TTC549 (cell line): ENCODE results near the gene SOAT1.

ENCODE experiments used
- FAIRE-seq: peaks from 2 replicates; lab custom pipeline; 2012; peaks lifted over from hg19 to GRCh38; lab: Jason Lieb, UNC

SOAT1 gene

GRCh38 chr1:179305450-179305849 lies 11.9 kb downstream of the SOAT1 start:
- FAIRE-seq: peak; percentile 7

DNA sequence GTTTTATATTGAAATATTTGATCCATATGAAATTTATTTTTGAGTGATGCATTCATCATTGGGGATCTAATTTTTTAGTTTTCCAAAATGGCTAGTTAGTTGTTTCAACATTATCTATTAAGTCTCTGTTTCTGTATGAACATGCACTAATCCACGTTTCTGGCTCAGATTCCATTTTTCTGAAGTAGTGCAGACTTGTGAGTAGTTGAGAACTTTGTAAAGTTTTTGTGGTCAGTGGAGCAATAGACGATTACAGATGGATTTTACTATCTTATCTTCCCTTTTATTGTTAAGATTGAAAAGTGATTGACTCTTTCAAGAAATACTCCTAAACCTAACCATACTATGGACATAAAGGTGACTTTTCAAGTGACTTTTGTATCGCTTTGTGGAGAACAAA lies 16.7 kb downstream of the SOAT1 start:
- FAIRE-seq: peak; percentile 32

DNA sequence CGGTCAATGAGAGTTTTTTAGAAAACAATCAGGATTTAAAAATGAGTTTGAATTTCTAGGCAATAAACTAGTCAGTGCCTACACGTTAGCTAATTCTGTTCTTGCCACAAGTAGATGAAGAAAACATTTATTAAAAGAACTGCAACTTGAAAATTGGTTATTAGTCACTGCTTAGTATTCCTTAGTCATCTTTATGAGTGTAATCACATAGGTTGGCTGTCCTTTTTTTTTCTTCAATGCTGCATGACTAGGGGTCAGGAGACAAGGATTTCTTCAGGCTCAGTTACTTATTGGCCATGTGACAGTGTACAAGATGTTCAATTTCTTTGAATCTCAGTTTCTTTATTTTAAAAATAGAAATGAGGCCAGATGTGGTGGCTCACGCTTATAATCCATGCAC lies 17.1 kb downstream of the SOAT1 start:
- FAIRE-seq: no peak

- FAIRE-seq: peak; percentile 91
Observed at GRCh38 chr1:179311149-179311700, 17.6 kb downstream of the SOAT1 start.

DNA sequence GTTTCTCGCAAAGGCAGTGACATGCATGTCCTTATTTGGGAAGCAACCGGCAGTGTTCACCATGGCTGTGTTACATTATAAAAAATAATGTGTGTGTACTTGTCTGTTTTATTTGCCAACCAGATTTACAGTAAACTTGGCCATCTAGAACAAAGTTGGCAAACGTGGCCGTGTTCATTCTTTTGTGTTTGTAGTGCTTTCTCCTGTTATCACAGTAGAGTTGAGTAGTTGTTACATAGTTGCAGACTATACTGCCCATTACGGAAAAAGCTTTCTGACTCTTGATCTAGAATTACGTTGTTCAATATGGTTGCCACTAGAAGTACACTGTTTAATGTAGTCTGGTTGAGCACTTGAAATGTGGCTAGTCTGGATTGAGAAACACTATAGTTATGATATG lies 19.4 kb downstream of the SOAT1 start:
- FAIRE-seq: no peak

DNA sequence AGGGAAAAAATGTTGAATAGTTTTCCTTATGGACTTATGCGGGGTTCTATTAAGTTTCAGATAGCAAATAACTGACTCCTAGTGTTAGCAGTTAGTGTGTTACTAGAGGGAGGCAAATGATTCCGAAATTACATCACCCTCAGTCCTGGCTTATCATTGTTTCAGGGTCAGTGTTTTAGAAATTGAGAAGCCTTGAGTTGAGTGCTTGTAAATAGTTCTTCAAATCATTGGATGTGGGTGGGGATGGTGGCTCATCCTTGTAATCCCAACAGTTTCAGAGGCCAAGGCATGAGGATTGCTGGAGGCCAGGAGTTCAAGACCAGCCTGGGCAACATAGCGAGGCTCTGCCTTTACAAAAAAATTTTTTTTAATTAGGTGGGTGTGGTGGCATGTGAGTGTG lies 21.3 kb downstream of the SOAT1 start:
- no peak for FAIRE-seq

GRCh38 chr1:179318491-179318890 lies 24.9 kb downstream of the SOAT1 start:
- no peak for FAIRE-seq

GRCh38 chr1:179321533-179322216 lies 28.1 kb downstream of the SOAT1 start:
- peak; percentile 56 for FAIRE-seq

- no peak for FAIRE-seq
Observed at GRCh38 chr1:179322557-179322956, 29.0 kb downstream of the SOAT1 start.

GRCh38 chr1:179323436-179323835 lies 29.8 kb downstream of the SOAT1 start:
- FAIRE-seq: no peak

GRCh38 chr1:179325836-179326235 lies 32.2 kb downstream of the SOAT1 start:
- FAIRE-seq: no peak

DNA sequence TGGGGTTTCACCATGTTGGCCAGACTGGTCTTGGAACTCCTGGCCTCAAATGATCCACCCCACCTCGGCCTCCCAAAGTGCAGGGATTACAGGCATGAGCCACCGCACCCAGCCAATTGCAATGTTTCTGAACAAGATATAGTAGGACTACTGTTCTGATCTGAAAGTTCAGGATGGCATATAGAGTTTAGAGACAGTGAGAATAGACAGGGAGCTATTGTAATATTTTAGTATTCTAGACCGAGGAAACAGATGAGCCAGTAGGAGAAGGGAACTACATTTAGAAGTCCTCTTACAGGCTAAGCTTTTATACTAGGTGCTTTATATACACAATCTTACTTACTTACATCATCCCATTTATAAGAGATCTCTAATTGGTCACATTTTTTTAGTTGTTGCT lies 33.1 kb downstream of the SOAT1 start:
- FAIRE-seq: no peak

- no peak for FAIRE-seq
Observed at GRCh38 chr1:179327196-179327595, 33.6 kb downstream of the SOAT1 start.

GRCh38 chr1:179327679-179328078 lies 34.1 kb downstream of the SOAT1 start:
- FAIRE-seq: no peak

- no peak for FAIRE-seq
Observed at GRCh38 chr1:179329862-179330261, 36.3 kb downstream of the SOAT1 start.

GRCh38 chr1:179334440-179334839 lies 40.8 kb downstream of the SOAT1 start:
- FAIRE-seq: no peak

- FAIRE-seq: no peak
Observed at GRCh38 chr1:179337288-179337687, 43.7 kb downstream of the SOAT1 start.

- no peak for FAIRE-seq
Observed at GRCh38 chr1:179337942-179338560, 44.5 kb downstream of the SOAT1 start.

DNA sequence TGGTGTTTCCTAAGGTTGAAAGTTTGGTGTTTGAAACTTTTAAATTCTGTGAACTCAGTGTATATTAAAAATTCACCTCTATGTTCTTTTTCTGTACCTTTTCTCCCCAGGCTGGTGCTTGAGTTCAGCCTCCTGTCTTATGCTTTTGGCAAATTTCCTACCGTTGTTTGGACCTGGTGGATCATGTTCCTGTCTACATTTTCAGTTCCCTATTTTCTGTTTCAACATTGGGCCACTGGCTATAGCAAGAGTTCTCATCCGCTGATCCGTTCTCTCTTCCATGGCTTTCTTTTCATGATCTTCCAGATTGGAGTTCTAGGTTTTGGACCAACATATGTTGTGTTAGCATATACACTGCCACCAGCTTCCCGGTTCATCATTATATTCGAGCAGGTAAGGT lies 47.3 kb downstream of the SOAT1 start:
- no peak for FAIRE-seq

GRCh38 chr1:179341943-179342547 lies 48.4 kb downstream of the SOAT1 start:
- FAIRE-seq: no peak

- FAIRE-seq: no peak
Observed at GRCh38 chr1:179342740-179343404, 49.3 kb downstream of the SOAT1 start.

DNA sequence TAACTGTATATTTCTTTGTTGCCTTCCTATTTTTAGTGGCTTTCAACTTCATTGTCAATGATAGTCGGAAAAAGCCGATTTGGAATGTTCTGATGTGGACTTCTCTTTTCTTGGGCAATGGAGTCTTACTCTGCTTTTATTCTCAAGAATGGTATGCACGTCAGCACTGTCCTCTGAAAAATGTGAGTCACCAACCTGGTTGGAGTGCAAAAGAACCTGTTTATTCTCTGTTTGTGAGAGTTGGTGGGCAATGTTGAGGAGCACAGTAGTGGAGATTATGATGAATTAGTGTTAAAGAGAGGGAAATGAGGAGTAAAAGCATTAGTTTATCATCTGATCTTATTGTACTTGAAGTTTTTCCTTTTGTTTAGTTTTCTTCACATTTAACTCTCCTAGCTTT lies 57.7 kb downstream of the SOAT1 start:
- no peak for FAIRE-seq

DNA sequence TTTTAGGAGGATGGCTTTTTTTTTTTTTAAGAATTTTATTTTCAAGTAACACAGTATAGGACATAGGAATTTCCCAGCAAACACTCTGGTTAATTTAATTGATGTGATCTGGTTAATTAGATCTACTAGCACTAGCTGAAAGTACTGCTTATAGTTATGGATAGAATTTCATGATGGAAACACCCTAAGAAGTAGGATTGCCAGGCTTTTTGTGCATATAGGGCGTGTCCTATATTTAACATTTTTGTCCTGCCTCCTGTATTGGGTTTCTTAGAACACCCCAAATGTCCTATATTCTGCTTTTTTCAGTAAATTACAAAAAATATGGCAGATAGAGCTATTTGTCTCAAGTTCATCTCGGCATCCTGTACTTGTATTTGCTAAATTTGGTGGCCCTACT lies 58.6 kb downstream of the SOAT1 start:
- no peak for FAIRE-seq
